Measurements from ENCODE around the gene IFT88. TPM values are rescaled to one million over a fixed set of nuclear protein-coding genes. Genes with fewer than 3 reads are reported as not detected.
A peak's percentile ranks its signal among the peaks of the same experiment; 100 is the strongest.

Gene IFT88
- total RNA-seq, 1 experiment from 2014 or later, result 19.4 TPM

DNA sequence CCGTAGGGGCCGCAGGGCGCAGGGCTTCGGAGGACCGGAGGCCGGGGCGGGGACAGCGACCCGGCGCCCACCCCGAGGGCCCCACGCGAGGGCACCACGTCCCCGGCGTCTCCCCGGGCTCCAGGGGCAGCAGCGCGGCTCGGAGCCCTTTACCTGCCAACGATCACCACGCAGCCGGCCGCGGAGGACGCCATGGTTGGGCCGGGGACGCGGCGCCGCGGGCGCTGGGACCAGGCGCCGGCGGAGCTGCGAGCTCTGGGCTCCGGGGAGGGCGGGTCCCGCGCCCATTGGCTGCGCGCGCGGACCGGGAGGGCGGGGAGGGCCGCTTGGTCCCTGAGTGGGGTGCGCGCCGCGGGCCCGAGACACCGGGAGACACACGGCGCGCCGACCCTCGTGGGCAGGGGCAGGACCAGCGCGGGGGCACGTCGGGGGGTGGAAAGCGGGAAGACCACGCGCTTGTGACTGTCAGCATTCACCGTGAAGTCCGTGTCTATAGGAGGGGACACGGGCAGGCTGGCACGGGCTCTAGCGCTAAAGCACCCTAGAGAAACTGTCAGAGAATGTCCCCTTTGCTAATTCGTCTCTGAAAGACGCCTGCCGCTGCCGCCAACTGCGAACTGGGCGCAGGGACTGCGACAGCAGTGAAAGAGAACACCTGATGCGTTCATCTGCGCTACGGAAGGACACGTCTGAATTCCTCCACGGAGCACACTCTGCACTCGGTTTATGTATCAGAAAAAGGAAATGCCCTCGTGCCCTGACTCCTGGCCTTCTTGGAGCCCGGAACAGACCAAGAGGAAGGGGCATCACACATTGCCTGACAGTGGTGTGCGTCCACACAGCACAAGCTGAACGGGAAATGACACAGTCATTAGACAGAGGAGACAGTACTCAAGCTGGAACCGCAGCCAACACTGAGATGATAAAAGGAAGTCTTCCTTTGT is 41.1 kb upstream of the IFT88 start, which contains the start of gene CRYL1:
TSS of gene CRYL1 (minus strand) at position 257 of the 944 bp plus-strand sequence. CDS start at position 194, 63 bp downstream.
- intact Hi-C loops (cut with micrococcal nuclease; ENCODE audit: unreplicated experiment), result loop anchor here (5.0 kb wide), 1 partner anchor 181 kb away; no protein-coding TSS in a partner anchor
- no peaks in the 10 kb centered on the region for H3K27me3 ChIP-seq (replicated peaks; ENCODE audit: insufficient read depth, low read depth, low read length, poor library complexity)
- CTCF ChIA-PET, result no interaction called here
- BruUV-seq (replicated peaks), result no TSS peak
- no peaks in the 10 kb centered on the region for H3K36me3 ChIP-seq (ENCODE audit: insufficient read depth, low read length, poor library complexity, severe bottlenecking)
- H3K9me3 ChIP-seq (ENCODE audit: low read depth, low read length, poor library complexity, severe bottlenecking), result no peaks in the 10 kb centered on the region
- H3K27ac ChIP-seq (ENCODE audit: low read depth, low read length, poor library complexity, severe bottlenecking), result peak within 1 kb of the TSS; percentile 65
- peaks cover 15% of the 10 kb centered on the region for H3K4me1 ChIP-seq (ENCODE audit: insufficient read depth, low read length, poor library complexity, severe bottlenecking)
- no peak for TF ChIP-seq CTCF (conservative IDR thresholded peaks at IDR 0.05; ENCODE audit: low read depth, low read length)
- TF ChIP-seq EZH2 (IDR thresholded peaks at IDR 0.05; ENCODE audit: borderline replicate concordance, low read depth, low read length, poor library complexity, severe bottlenecking), result no peak
- peak; percentile 74 for DNase-seq (ENCODE audit: low spot score)
- POLR2A ChIA-PET (ENCODE audit: low non-redundant PET), result no interaction called here
- H3K4me3 ChIP-seq (ENCODE audit: low read depth, low read length, poor library complexity, severe bottlenecking), result peak within 1 kb of the TSS; percentile 92

GRCh38 chr13:20526664-20527063 is 40.3 kb upstream of the IFT88 start:
- H3K27ac ChIP-seq (ENCODE audit: low read depth, low read length, poor library complexity, severe bottlenecking), result no peak overlapping the region
- no TSS peak for BruUV-seq (replicated peaks)
- DNase-seq (ENCODE audit: low spot score), result peak; percentile 22
- H3K27me3 ChIP-seq (replicated peaks; ENCODE audit: insufficient read depth, low read depth, low read length, poor library complexity), result no peaks in the 10 kb centered on the region
- H3K4me3 ChIP-seq (ENCODE audit: low read depth, low read length, poor library complexity, severe bottlenecking), result peak overlapping the region; percentile 92
- no peak for TF ChIP-seq EZH2 (IDR thresholded peaks at IDR 0.05; ENCODE audit: borderline replicate concordance, low read depth, low read length, poor library complexity, severe bottlenecking)
- no peak for TF ChIP-seq CTCF (conservative IDR thresholded peaks at IDR 0.05; ENCODE audit: low read depth, low read length)
- no peaks in the 10 kb centered on the region for H3K9me3 ChIP-seq (ENCODE audit: low read depth, low read length, poor library complexity, severe bottlenecking)
- peaks cover 8% of the 10 kb centered on the region for H3K4me1 ChIP-seq (ENCODE audit: insufficient read depth, low read length, poor library complexity, severe bottlenecking)
- H3K36me3 ChIP-seq (ENCODE audit: insufficient read depth, low read length, poor library complexity, severe bottlenecking), result no peaks in the 10 kb centered on the region
- ChIA-PET POLR2A (ENCODE audit: low non-redundant PET) (no interaction called here), CTCF (no interaction called here)
- intact Hi-C loops (cut with micrococcal nuclease; ENCODE audit: unreplicated experiment), result loop anchor here (5.0 kb wide), 1 partner anchor 181 kb away; no protein-coding TSS in a partner anchor

- BruUV-seq (replicated peaks), result no TSS peak
- CTCF ChIA-PET, result no interaction called here
- no peak overlapping the region for H3K27ac ChIP-seq (ENCODE audit: low read depth, low read length, poor library complexity, severe bottlenecking)
- H3K9me3 ChIP-seq (ENCODE audit: low read depth, low read length, poor library complexity, severe bottlenecking), result no peaks in the 10 kb centered on the region
- peaks cover 6% of the 10 kb centered on the region for H3K4me1 ChIP-seq (ENCODE audit: insufficient read depth, low read length, poor library complexity, severe bottlenecking)
- TF ChIP-seq CTCF (conservative IDR thresholded peaks at IDR 0.05; ENCODE audit: low read depth, low read length) (no peak), EZH2 (IDR thresholded peaks at IDR 0.05; ENCODE audit: borderline replicate concordance, low read depth, low read length, poor library complexity, severe bottlenecking) (no peak)
- POLR2A ChIA-PET (ENCODE audit: low non-redundant PET), result no interaction called here
- intact Hi-C loops (cut with micrococcal nuclease; ENCODE audit: unreplicated experiment), result loop anchor here (5.0 kb wide), 1 partner anchor 179 kb away; no protein-coding TSS in a partner anchor
- H3K36me3 ChIP-seq (ENCODE audit: insufficient read depth, low read length, poor library complexity, severe bottlenecking), result no peaks in the 10 kb centered on the region
- DNase-seq (ENCODE audit: low spot score), result no peak
- no peak overlapping the region for H3K4me3 ChIP-seq (ENCODE audit: low read depth, low read length, poor library complexity, severe bottlenecking)
- H3K27me3 ChIP-seq (replicated peaks; ENCODE audit: insufficient read depth, low read depth, low read length, poor library complexity), result no peaks in the 10 kb centered on the region
These were observed 38.5 kb upstream of the IFT88 start for GRCh38 chr13:20528452-20528851.
